Astrocyte of the spinal cord (primary cell): Measurements from ENCODE around the gene DYRK1A.

Experiments
- DNase-seq: peaks from one replicate; pipeline ENCODE4 v3.0.0; 2011; ENCODE audit warnings: low read depth, low spot score
- H3K4me3 ChIP-seq: 2 replicates; pipeline ENCODE4 v1.5.1; 2011; ENCODE audit warnings: low read depth, mild to moderate bottlenecking, low read length, moderate library complexity
- in situ Hi-C: cut with HindIII; loops from 2 replicates; pipeline ENCODE4 v1.10.0; 2017; ENCODE audit warnings: low sequenced_read_pairs
- TF ChIP-seq, protein P1 (sequence below): IDR thresholded peaks from 2 replicates; pipeline ENCODE4 v1.5.1; 2012; ENCODE audit warnings: low read depth, mild to moderate bottlenecking, low read length, inconsistent platforms

The DYRK1A gene

DNA sequence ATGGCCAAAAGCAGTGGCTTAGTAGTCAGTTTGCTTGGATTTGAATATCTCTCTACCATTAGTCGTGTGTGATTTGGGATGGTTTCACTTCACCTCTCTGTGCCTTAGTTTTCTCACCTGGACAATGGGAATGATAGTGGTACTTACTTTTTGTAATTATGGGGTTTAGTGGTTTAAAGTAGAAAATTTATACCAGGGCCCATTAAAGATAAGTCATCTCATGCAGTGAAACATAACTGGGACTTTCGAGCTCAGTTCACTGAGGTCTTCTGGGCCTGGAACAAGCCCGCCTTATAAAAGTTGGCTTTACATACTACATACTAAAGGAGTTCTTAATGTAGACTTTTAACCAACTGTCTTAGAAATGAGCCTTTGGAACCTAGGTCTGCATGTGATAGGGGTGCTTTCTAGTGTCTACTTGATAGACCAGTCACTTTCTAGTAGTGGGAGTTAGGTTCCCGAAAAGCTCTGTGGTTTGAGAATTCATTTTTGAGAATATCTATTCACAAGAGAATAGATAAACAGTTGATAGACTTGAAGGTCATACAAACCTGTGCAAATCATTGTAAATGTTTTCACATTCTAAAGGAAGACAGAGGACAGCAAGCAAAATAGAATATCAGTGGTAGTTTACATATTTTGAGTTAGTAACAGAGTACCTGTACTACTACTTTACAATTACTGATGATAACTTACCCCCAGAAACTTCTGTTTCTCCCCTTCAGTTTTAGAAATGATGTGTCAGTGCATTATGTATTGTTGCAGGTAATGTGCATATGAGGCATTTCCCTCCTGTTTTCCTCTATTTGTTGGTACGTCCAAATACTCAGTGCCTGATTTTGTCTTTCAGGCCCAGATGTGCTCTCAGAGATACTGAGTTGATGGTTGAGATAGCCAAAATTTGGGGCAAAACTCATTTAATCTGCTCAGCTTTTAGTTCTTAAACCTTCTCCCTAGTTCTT is 48.0 kb downstream of the DYRK1A start:
- in situ Hi-C loops, result no loop called here
- DNase-seq, result no peak
- no peak overlapping the region for H3K4me3 ChIP-seq
- TF ChIP-seq, protein P1, sequence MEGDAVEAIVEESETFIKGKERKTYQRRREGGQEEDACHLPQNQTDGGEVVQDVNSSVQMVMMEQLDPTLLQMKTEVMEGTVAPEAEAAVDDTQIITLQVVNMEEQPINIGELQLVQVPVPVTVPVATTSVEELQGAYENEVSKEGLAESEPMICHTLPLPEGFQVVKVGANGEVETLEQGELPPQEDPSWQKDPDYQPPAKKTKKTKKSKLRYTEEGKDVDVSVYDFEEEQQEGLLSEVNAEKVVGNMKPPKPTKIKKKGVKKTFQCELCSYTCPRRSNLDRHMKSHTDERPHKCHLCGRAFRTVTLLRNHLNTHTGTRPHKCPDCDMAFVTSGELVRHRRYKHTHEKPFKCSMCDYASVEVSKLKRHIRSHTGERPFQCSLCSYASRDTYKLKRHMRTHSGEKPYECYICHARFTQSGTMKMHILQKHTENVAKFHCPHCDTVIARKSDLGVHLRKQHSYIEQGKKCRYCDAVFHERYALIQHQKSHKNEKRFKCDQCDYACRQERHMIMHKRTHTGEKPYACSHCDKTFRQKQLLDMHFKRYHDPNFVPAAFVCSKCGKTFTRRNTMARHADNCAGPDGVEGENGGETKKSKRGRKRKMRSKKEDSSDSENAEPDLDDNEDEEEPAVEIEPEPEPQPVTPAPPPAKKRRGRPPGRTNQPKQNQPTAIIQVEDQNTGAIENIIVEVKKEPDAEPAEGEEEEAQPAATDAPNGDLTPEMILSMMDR, result no peak

DNA sequence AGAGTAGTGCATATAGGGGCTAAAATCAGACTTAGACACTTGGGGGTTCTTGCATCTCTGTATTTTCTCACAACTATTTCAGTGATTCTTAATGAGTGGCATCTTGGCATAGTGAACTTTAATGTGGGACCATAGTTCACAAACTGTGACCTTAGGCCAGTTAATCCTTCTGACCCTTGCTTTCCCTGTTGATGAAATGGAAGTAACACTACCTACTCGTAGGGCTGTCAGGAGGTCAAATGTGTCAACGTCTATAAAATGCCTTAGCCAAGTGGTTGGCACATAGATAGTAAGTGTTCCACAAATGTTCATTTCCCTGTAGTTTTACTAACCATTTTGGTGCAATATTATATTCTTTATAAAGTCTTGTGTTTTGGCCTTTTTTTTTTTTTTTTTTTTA is 49.4 kb downstream of the DYRK1A start:
- DNase-seq, result no peak
- in situ Hi-C loops, result no loop called here
- no peak overlapping the region for H3K4me3 ChIP-seq
- TF ChIP-seq, protein P1, result no peak

DNA sequence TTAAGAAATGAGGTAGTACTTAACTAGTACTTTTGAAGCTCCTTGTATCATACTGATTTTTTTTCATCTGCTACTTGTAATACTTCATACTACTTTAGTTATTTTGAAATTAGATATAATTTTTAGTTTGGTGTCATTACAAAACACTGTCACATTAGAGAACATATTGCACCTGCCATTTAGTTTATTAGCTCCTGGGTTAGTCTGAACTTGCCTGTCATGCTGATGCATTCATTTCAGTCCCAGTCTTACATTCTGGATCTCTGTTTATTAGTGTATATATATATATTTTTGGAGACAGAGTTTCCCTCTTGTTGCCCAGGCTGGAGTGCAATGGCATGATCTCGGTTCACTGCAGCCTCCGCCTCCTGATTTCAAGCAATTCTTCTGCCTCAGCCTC is 50.3 kb downstream of the DYRK1A start:
- H3K4me3 ChIP-seq, result no peak overlapping the region
- TF ChIP-seq, protein P1, result no peak
- in situ Hi-C loops, result no loop called here
- DNase-seq, result no peak

DNA sequence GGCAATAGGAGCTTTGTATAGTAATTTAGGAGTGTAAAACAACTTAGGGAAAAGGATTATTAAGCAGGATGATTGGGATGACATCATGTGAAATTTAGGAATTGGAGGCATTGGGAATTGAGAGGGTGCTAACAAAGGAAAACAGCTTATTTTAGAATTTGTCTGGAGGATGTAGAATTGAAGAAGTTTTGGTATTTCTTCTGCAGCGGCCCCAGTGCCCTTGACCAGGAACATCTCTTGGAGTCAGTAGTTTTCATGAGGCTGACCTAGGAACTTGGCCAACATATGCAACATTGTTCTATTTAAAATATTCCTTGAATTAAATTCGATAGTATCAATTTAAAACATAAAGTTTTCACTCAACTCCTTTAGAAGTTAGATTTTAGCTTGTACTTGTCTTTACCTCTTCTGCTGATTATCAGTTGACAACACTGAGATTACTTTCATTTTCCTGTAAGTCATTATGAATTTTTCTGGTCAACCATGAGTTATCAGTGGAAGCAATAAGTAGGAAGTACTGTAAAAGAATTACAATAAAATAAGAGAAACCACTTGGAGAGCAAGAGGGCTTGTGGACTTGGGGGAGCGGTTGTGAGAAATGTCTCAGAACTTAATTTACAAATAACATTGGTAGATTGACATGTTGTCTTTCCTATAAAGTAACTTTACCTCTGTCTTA is 52.8 kb downstream of the DYRK1A start:
- TF ChIP-seq, protein P1, result no peak
- no peak for DNase-seq
- no peak overlapping the region for H3K4me3 ChIP-seq
- in situ Hi-C loops, result no loop called here

DNA sequence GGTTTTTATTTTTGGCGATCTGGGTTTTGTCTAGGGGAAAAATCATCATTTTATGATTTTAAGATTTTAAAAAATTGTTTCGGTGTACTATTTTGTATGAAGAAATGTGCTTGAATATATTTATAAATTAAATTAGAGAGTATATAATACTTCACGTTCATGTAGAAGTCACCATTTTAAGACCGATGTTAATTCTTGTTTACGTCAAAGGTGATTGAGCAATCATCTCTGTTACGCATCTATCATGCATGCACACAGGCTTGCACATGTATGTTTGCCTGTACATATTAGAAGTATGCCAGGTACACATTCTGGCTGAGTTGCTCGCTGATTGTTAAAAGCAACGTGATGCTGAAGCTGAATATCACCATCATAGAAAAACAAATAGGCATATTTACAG is 54.7 kb downstream of the DYRK1A start:
- DNase-seq, result no peak
- TF ChIP-seq, protein P1, result no peak
- H3K4me3 ChIP-seq, result no peak overlapping the region
- in situ Hi-C loops, result no loop called here

DNA sequence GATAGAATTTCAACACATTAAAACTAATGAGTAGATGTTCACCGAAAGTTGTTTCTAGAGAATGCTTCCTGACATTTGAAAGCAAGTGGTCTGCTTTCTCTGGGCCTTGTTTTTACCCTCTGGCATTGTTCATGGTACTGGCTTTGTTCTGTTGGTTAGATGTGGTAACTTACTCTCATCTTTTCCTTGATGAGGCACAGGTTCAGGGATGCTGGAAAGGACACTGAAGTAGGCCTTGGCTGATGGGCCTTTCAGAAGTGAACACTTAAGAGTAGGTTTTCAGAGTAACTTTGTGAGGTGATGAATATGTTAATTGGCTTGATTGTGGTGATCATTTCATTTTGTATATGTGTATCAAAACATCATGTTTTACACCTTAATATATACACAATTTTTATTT is 55.8 kb downstream of the DYRK1A start:
- in situ Hi-C loops, result no loop called here
- no peak for DNase-seq
- TF ChIP-seq, protein P1, result no peak
- H3K4me3 ChIP-seq, result no peak overlapping the region
